Measurements from ENCODE around the gene KDM4E. TPM values are rescaled to one million over a fixed set of nuclear protein-coding genes. Genes with fewer than 3 reads are reported as not detected.
A peak's percentile ranks its signal among the peaks of the same experiment; 100 is the strongest.

Gene KDM4E
- total RNA-seq, 1 donor from 2014 or later = not detected

DNA sequence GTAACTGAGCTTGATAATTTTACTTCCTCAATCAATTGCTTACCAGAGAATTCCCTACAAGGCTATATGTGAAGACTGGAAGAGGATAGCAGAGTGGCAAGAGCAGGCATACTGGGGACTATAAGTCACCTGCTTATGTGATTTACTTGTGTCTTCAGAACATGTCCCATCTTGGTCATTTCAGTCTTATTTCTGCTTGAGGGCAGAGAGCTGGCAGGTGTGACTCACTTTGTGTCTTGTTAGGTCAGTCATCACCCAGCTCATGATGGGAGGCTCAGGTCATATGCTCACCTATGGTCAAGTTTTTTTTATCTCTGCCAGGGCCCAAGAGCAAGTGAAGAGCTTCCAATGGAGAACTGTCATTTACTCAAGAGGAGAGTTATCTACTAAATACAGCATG, 47.9 kb downstream of the KDM4E start:
- Mint-ChIP-seq H3K9me3 (no peaks in the 10 kb centered on the region), H3K4me3 (no peak overlapping the region), H3K4me1 (peaks cover 32% of the 10 kb centered on the region), H3K36me3 (peaks cover 9% of the 10 kb centered on the region), H3K27ac (no peak overlapping the region), H3K27me3 (ENCODE audit: low read depth) (no peaks in the 10 kb centered on the region)
- TF ChIP-seq, protein P1, sequence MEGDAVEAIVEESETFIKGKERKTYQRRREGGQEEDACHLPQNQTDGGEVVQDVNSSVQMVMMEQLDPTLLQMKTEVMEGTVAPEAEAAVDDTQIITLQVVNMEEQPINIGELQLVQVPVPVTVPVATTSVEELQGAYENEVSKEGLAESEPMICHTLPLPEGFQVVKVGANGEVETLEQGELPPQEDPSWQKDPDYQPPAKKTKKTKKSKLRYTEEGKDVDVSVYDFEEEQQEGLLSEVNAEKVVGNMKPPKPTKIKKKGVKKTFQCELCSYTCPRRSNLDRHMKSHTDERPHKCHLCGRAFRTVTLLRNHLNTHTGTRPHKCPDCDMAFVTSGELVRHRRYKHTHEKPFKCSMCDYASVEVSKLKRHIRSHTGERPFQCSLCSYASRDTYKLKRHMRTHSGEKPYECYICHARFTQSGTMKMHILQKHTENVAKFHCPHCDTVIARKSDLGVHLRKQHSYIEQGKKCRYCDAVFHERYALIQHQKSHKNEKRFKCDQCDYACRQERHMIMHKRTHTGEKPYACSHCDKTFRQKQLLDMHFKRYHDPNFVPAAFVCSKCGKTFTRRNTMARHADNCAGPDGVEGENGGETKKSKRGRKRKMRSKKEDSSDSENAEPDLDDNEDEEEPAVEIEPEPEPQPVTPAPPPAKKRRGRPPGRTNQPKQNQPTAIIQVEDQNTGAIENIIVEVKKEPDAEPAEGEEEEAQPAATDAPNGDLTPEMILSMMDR (IDR thresholded peaks at IDR 0.05; ENCODE audit: unreplicated experiment) = no peak
- DNase-seq (ENCODE audit: low spot score in 2 of 2, unreplicated experiment in 2 of 2) = no peak

DNA sequence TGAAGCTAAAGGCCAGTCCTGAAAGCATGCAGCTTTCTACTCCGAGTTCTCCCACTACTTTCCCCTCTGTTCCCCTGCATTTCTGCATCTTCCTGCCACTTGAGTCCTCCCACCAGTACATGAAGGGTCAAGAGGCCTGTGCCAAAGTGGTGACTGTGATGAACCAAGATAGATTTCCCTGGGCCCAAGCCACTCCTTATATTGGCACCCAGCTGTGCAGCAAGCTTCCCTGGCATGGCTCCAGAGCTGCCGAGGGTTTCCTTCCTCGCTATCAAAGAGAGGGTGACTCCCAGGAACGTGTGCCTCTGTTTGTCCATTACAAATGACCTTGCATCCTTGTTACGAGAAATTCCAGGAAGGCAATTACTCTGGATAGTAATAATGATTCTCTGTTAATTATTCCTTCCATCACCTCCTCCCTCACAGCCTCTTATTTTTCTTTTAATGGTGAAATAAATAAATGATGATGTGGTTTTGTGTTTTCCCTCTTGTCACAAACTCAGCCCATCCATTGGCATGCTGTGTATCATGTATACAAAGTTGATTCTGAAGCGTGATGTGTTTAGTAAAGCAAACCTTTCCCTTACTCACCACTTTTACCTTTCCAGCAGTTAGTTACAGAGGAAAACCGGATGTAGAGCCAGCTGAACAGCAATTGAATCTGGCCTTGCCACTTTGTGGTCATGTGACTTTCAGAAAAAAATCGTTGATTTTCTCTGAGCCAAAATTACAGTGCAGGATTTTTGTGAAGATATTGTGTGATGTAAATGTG, 49.9 kb downstream of the KDM4E start:
- Mint-ChIP-seq H3K36me3 (peaks cover 9% of the 10 kb centered on the region), H3K9me3 (no peaks in the 10 kb centered on the region), H3K27ac (no peak overlapping the region), H3K4me1 (peaks cover 21% of the 10 kb centered on the region), H3K4me3 (no peak overlapping the region), H3K27me3 (ENCODE audit: low read depth) (no peaks in the 10 kb centered on the region)
- no peak for DNase-seq (ENCODE audit: low spot score in 2 of 2, unreplicated experiment in 2 of 2)
- TF ChIP-seq, protein P1 (IDR thresholded peaks at IDR 0.05; ENCODE audit: unreplicated experiment) = no peak

DNA sequence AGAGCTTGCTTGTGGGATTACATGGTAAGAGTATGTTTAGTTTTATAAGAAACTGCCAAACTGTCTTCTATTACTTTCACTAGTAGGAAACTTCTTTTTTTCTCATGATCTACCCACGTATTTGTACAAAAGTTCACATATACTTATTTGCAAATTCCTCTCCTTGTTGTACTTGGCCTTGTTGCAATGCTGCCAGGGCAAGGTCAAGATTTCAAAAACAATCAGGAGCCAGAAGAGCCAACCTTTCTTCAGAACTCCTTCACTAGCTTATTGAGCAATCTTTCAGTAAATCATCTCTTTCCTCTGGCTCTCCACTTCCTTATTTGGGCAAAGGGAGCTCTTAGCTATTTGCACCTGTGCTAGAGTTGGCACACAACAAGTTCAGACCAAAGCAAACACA, 51.4 kb downstream of the KDM4E start:
- Mint-ChIP-seq H3K9me3 (no peaks in the 10 kb centered on the region), H3K4me1 (peaks cover 18% of the 10 kb centered on the region), H3K4me3 (no peak overlapping the region), H3K36me3 (peaks cover 3% of the 10 kb centered on the region), H3K27me3 (ENCODE audit: low read depth) (no peaks in the 10 kb centered on the region), H3K27ac (peak overlapping the region; percentile 68)
- TF ChIP-seq, protein P1 (IDR thresholded peaks at IDR 0.05; ENCODE audit: unreplicated experiment) = no peak
- no peak for DNase-seq (ENCODE audit: low spot score in 2 of 2, unreplicated experiment in 2 of 2)

DNA sequence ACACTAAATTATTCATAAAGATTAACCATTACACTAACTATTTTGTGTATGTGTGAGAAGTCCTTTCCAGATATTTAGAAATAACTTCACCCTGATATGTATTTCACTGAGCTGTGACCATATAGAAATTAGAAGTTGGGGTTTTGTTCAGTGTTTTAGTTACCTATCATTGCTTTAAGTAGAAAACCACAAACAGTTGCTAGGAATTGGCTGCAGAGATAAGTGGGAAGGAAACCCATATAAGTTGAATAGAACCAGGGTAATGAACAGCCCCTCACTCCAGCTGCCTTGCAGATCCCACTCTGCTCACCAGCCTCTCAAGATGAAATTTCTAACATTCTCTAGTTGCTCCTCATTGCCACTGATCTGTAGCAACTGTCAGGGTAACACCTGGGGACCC, 51.9 kb downstream of the KDM4E start:
- no peak overlapping the region for H3K4me3 Mint-ChIP-seq
- TF ChIP-seq, protein P1 (IDR thresholded peaks at IDR 0.05; ENCODE audit: unreplicated experiment) = no peak
- H3K27ac Mint-ChIP-seq = no peak overlapping the region
- no peaks in the 10 kb centered on the region for H3K27me3 Mint-ChIP-seq (ENCODE audit: low read depth)
- no peaks in the 10 kb centered on the region for H3K36me3 Mint-ChIP-seq
- peaks cover 21% of the 10 kb centered on the region for H3K4me1 Mint-ChIP-seq
- DNase-seq (ENCODE audit: low spot score in 2 of 2, unreplicated experiment in 2 of 2) = no peak
- H3K9me3 Mint-ChIP-seq = no peaks in the 10 kb centered on the region

Other genes starting within 250 kb of the KDM4E start
- 64.9 to 71.8 TPM (median 66.9 TPM) in 3 replicates for gene CWC15, start 51.7 kb upstream of the KDM4E start, total RNA-seq
- 2.0 to 2.6 TPM (median 2.2 TPM) in 3 replicates for gene KDM4D, start 51.5 kb upstream of the KDM4E start, total RNA-seq
- not detected in 3 replicates for gene KDM4F, start 24.2 kb downstream of the KDM4E start, total RNA-seq
- 33.3 to 37.1 TPM (median 35.0 TPM) in 3 replicates for gene SRSF8, start 41.7 kb downstream of the KDM4E start, total RNA-seq
- gene ENDOD1, start 64.6 kb downstream of the KDM4E start, total RNA-seq = 7.2 to 7.6 TPM (median 7.2 TPM) in 3 replicates
- 118 to 130 TPM (median 123 TPM) in 3 replicates for gene SESN3, start 205.9 kb downstream of the KDM4E start, total RNA-seq

All from mesothelial cell of epicardium (in vitro differentiated cells).